ENCODE results near the gene MT1A.
"Not testable (repeated sequence)": the region's sequence is repeated elsewhere in the genome, so short reads cannot be mapped to it uniquely, and the experiment has no call there.

- TF ChIP-seq ZFP30 (CRISPR knock-in tag; IDR thresholded peaks at IDR 0.05); OSR1 (CRISPR knock-in tag; IDR thresholded peaks at IDR 0.05); ARNTL (CRISPR knock-in tag; IDR thresholded peaks at IDR 0.05; ENCODE audit: borderline replicate concordance, low read depth); ZFP3 (CRISPR knock-in tag; IDR thresholded peaks at IDR 0.05); PATZ1 (CRISPR knock-in tag; IDR thresholded peaks at IDR 0.05; ENCODE audit: borderline replicate concordance); CSDC2 (CRISPR knock-in tag; IDR thresholded peaks at IDR 0.05); GLIS3 (CRISPR knock-in tag; IDR thresholded peaks at IDR 0.05): not testable (repeated sequence)
Observed at GRCh38 chr16:56671691-56672090, 33.2 kb downstream of the MT1A start.
